Activated CD4-positive, alpha-beta T cell treated with anti-CD3 and anti-CD28 coated beads, Interleukin-2, amount 50 U/mL, for 24 hours (primary cell): ENCODE results near the gene ARPP21.
"Not testable (repeated sequence)": the region's sequence is repeated elsewhere in the genome, so short reads cannot be mapped to it uniquely, and the experiment has no call there.

Source experiments
- DNase-seq, 2 donors: peaks; one replicate each; pipeline ENCODE4 v3.0.0-alpha.2; 2020; ENCODE audit warnings: low read depth in 1 of 2, low spot score in 1 of 2

ARPP21 gene

GRCh38 chr3:35777563-35778554, 138.5 kb downstream of the ARPP21 start:
- no peak for DNase-seq

GRCh38 chr3:35779611-35780010, 140.3 kb downstream of the ARPP21 start:
- no peak for DNase-seq

- DNase-seq = no peak
Observed at GRCh38 chr3:35780800-35781199, 141.5 kb downstream of the ARPP21 start.

GRCh38 chr3:35781558-35781957, 142.2 kb downstream of the ARPP21 start:
- no peak for DNase-seq

- DNase-seq = no peak
Observed at GRCh38 chr3:35782355-35782754, 143.0 kb downstream of the ARPP21 start.

- DNase-seq = no peak
Observed at GRCh38 chr3:35784169-35784568, 144.8 kb downstream of the ARPP21 start.

- DNase-seq = no peak
Observed at GRCh38 chr3:35785234-35785888, 146.0 kb downstream of the ARPP21 start.

GRCh38 chr3:35787936-35788335, 148.6 kb downstream of the ARPP21 start:
- DNase-seq = no peak

GRCh38 chr3:35789042-35789831, 149.9 kb downstream of the ARPP21 start:
- no peak for DNase-seq

- no peak for DNase-seq
Observed at GRCh38 chr3:35790764-35791163, 151.4 kb downstream of the ARPP21 start.

GRCh38 chr3:35793667-35794066, 154.3 kb downstream of the ARPP21 start:
- no peak for DNase-seq

GRCh38 chr3:35800960-35801459, 161.7 kb downstream of the ARPP21 start:
- DNase-seq = no peak

GRCh38 chr3:35814531-35814930, 175.2 kb downstream of the ARPP21 start:
- no peak for DNase-seq

- DNase-seq = not testable (repeated sequence)
Observed at GRCh38 chr3:35815796-35816195, 176.5 kb downstream of the ARPP21 start.

GRCh38 chr3:35817216-35817615, 177.9 kb downstream of the ARPP21 start:
- DNase-seq = no peak

GRCh38 chr3:35832140-35832571, 192.8 kb downstream of the ARPP21 start:
- DNase-seq = no peak
